Measurements from ENCODE around the gene ADAMTS14.

ADAMTS14 gene

GRCh38 chr10:70773461-70773860 is 101.2 kb downstream of the ADAMTS14 start:
- no peak for DNase-seq (ENCODE audit: low spot score)

- no peak for DNase-seq (ENCODE audit: low spot score)
Observed at GRCh38 chr10:70773965-70774809, 101.9 kb downstream of the ADAMTS14 start.

DNA sequence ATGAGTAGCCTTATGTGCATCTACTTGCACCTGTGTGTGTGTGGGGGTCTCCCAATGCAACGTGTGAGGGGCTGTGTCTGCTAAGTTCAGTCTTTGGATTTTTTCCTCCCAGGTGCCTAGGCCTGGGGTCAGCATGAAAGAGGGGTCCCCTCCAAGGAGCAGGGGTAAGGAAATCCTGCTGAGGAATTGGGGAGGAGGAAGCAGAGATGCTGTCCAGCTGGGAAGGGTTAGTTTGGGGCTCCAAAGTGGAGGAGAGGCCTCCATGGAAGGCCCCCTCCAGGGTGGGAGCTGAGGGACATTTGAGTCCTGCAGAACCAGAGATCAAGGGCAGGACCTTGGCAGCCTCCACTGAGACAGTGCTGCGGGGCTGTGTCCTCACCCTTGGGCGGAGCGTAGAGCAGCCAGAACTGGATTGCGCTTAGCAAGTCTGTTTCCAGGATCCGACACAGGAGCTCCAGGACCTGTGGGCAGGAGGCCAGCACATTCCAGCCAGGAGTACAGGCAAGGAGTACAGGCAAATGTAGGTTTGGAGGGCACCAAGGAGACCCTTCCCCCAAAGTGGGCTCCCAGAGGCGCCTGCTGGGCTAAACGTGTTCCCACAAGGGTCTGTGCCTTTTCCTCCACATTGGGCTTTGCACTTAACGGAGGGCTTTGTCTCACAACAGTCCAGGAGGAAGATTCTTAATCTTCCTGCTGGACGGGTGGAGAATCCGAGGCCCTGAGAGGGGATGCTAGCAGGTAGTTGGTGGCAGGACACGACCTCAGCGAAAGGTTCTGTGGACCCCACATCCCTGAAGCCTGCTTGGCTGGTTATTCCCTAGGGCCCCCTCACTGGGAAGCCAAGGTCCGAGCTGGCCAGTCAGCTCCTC is 102.7 kb downstream of the ADAMTS14 start:
- DNase-seq (ENCODE audit: low spot score), result no peak

GRCh38 chr10:70775679-70776454 is 103.6 kb downstream of the ADAMTS14 start:
- DNase-seq (ENCODE audit: low spot score), result no peak

DNA sequence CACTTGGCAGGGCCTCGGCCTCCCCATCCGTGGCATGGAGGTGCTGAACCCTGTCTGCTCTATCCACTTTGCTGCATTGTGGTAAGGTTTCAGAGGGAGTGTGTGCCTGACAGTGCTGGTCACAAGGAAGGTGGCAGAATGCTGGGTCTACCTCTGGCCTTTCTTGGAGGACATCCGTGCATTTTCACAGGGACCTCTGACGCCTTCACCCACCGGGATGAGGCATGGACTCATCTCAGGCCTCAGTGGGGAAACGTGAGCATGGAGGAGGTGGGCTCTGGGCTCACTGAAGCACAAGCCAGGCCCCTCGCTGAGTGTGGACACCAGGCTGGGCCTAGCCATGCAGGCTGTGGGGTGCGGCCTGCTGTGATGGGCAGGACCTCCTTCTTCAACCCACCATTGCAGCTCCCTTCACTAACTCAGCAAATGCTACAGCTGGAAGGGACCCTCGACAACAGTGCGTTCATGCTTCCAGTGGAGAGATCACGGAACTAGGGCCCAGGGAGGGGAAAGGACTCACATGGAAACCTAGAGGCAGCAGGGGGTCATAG is 104.2 kb downstream of the ADAMTS14 start:
- no peak for DNase-seq (ENCODE audit: low spot score)

DNA sequence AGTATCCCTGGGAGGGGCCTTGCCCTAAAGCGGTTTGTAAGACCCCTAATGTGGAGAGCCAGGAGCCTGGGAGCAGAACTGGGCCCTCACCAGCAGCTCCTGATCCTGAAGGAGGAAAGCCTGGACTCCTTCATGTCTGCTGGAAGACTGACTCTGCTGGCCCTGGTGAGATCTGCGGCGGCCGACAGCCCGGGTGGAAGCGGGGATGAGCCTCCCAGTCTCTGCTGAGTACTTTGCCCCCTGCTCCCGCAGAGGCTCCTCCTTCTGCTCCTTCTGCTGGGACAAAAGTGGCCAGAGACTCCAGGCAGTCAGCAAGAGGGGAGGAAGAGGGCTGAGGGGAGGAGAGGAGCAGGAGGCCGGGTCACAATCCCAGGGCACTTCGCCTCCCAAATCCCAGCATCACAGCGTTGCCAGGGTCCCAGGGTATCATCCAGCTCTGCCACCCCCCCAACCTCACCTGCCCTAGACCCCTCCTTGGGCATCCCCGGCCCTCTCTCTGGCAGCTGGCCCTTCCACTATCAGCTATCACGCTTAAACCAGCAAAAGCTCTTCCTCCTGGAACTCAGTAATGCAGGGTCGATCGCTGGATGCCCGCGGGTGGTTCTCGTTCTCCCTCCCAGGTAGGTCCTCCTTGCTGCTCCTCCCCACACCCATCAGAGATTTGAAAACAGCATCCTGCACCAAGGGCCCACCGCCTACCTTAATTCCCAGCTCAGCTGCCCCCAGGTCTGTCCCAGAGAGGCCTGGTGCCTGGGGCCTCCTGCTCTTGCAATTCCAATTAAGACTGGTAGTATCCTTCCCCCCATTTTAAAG is 105.0 kb downstream of the ADAMTS14 start:
- DNase-seq (ENCODE audit: low spot score), result no peak

GRCh38 chr10:70778267-70778924 is 106.1 kb downstream of the ADAMTS14 start:
- DNase-seq (ENCODE audit: low spot score), result no peak

GRCh38 chr10:70779088-70779487 is 106.8 kb downstream of the ADAMTS14 start:
- no peak for DNase-seq (ENCODE audit: low spot score)

DNA sequence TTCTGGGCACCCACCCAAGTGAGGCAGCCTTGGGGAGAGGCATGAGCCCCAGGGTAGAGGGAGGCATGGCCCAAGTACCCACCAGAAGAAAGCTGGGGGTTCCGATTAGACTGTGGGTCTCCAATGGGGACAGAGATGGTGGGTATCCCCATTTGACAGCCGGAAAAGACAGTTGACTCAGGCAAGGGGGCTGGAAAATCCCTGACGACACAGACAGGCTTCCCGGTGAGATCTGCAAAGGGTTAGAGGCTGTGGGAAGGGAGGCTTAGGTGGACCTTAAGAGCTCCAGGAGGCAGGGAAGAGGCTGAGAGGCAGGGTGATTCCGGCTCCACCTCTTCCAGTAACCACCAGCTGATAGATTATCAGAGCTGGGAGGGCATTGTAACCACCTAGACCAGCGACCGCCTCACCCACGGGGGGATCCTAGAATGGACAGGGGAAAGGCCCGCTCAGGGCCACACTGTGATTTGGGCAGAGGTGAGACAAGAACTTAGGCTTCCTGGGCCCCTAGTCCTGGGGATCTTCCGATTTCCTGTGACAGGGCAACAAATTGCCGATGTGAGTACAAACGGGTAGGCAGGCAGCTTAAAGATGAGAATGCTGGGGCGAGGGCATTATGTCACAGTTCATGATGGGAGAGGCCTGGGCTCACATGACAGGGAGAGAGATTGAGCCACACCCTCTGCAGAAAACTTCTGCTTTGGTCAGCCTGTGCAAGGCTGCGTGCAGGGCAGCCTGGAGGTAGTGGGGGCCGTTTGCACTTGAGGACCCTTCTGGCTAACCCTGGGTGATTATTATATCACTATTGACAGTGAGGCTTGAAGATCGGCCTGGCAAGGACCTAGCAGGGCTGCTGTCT is 107.4 kb downstream of the ADAMTS14 start:
- no peak for DNase-seq (ENCODE audit: low spot score)

DNA sequence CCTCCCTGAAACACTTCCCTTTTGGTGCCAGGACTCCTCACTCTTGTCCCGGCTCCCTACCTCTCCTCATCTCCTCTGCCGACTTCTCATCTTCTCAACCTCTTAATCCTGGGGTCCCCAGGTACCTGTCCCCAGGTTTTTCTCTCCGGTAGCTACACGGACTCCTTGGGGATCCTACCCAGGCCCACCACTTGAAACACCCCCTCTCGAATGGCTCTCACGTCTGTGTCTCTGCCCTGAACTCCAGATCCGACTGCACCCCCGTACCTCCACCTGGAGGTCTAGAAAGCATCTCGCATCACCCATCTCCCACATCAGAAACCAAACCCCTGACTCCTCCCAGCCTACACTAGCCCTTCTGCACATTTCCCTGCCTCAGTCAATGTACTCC is 108.1 kb downstream of the ADAMTS14 start:
- no peak for DNase-seq (ENCODE audit: low spot score)

- DNase-seq (ENCODE audit: low spot score), result no peak
Observed at GRCh38 chr10:70780772-70781171, 108.5 kb downstream of the ADAMTS14 start.

- no peak for DNase-seq (ENCODE audit: low spot score)
Observed at GRCh38 chr10:70781461-70782051, 109.2 kb downstream of the ADAMTS14 start.

- no peak for DNase-seq (ENCODE audit: low spot score)
Observed at GRCh38 chr10:70782086-70782745, 109.9 kb downstream of the ADAMTS14 start.

GRCh38 chr10:70782746-70783680 is 110.7 kb downstream of the ADAMTS14 start:
- no peak for DNase-seq (ENCODE audit: low spot score)

DNA sequence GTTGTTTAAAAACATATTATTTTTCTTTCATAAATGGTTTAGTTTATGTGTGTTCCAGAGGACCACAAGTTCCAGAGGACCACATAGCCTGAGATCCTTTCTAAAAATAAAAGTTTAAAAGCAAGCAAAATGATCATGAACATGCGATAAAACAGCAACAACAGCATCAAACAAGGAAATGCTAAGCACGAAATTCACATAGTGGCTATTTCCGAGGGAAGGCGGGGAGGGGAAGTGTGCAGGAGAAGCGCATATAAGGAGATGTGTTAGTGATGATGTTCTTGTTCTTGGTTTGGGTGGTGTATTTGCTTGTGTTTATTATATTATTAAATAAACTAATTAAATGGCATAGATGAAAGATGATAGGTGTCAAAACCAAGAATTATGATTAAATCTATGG is 111.7 kb downstream of the ADAMTS14 start:
- DNase-seq (ENCODE audit: low spot score), result no peak

GRCh38 chr10:70784471-70784870 is 112.2 kb downstream of the ADAMTS14 start:
- DNase-seq (ENCODE audit: low spot score), result peak; percentile 10

- DNase-seq (ENCODE audit: low spot score), result no peak
Observed at GRCh38 chr10:70785190-70785589, 112.9 kb downstream of the ADAMTS14 start, which contains the start of gene TBATA. TSS of gene TBATA (minus strand) at chr10:70785377. CDS start at chr10:70783379, 1,998 bp downstream.

All from kidney capillary endothelial cell (primary cell).